ENCODE results near the gene ARMH4. TPM values are rescaled to one million over a fixed set of nuclear protein-coding genes. Genes with fewer than 3 reads are reported as not detected.

Gene ARMH4
- total RNA-seq, 4 donors from 2014 or later, result 0.44 to 4.4 (median 2.4) TPM

- intact Hi-C loops (cut with DNase I), result no loop called here
- no peaks in the 10 kb centered on the region for H3K9me3 ChIP-seq
- H3K27ac ChIP-seq, result no peak overlapping the region
- H3K4me3 ChIP-seq, result no peak overlapping the region
- no peaks in the 10 kb centered on the region for H3K27me3 ChIP-seq
- no peak for TF ChIP-seq CTCF (IDR thresholded peaks at IDR 0.05)
- TF ChIP-seq POLR2A (IDR thresholded peaks at IDR 0.05), result no peak
- no peaks in the 10 kb centered on the region for H3K36me3 ChIP-seq
- no peaks in the 10 kb centered on the region for H3K4me1 ChIP-seq
- DNase-seq, result no peak
- 90 to 92% methylated on average over 5 of the region's 5 CpGs for WGBS, 2 donors
These were observed 60.0 kb downstream of the ARMH4 start for GRCh38 chr14:58091883-58092630.

GRCh38 chr14:58089612-58090011 is 62.4 kb downstream of the ARMH4 start:
- no peaks in the 10 kb centered on the region for H3K9me3 ChIP-seq
- WGBS, 2 donors, result 90 to 91% methylated on average over 3 of the region's 3 CpGs
- intact Hi-C loops (cut with DNase I), result no loop called here
- H3K27ac ChIP-seq, result no peak overlapping the region
- no peak overlapping the region for H3K4me3 ChIP-seq
- DNase-seq, result no peak
- H3K4me1 ChIP-seq, result no peaks in the 10 kb centered on the region
- TF ChIP-seq POLR2A (IDR thresholded peaks at IDR 0.05) (no peak), CTCF (IDR thresholded peaks at IDR 0.05) (no peak)
- H3K27me3 ChIP-seq, result no peaks in the 10 kb centered on the region
- H3K36me3 ChIP-seq, result no peaks in the 10 kb centered on the region

- Histone ChIP-seq H3K4me1 (no peaks in the 10 kb centered on the region), H3K27me3 (no peaks in the 10 kb centered on the region), H3K4me3 (no peak overlapping the region), H3K36me3 (no peaks in the 10 kb centered on the region), H3K27ac (no peak overlapping the region), H3K9me3 (no peaks in the 10 kb centered on the region)
- 58 to 63% methylated on average over 2 of the region's 2 CpGs for WGBS, 2 donors
- intact Hi-C loops (cut with DNase I), result no loop called here
- DNase-seq, result no peak
- TF ChIP-seq CTCF (IDR thresholded peaks at IDR 0.05) (no peak), POLR2A (IDR thresholded peaks at IDR 0.05) (no peak)
These were observed 63.1 kb downstream of the ARMH4 start for GRCh38 chr14:58088961-58089360.

GRCh38 chr14:58085877-58086276 is 66.1 kb downstream of the ARMH4 start:
- Histone ChIP-seq H3K4me1 (peaks cover 0 to 10% (median 9%) of the 10 kb centered on the region in 3 donors), H3K27me3 (no peaks in the 10 kb centered on the region), H3K9me3 (no peaks in the 10 kb centered on the region), H3K4me3 (no peak overlapping the region), H3K27ac (no peak overlapping the region), H3K36me3 (no peaks in the 10 kb centered on the region)
- intact Hi-C loops (cut with DNase I), result no loop called here
- WGBS, 2 donors, result 78 to 84% methylated on average over 4 of the region's 4 CpGs
- DNase-seq, result no peak
- TF ChIP-seq CTCF (IDR thresholded peaks at IDR 0.05) (no peak), POLR2A (IDR thresholded peaks at IDR 0.05) (no peak)

- no peaks in the 10 kb centered on the region for H3K27me3 ChIP-seq
- H3K36me3 ChIP-seq, result no peaks in the 10 kb centered on the region
- no peaks in the 10 kb centered on the region for H3K9me3 ChIP-seq
- H3K4me1 ChIP-seq, result peaks cover 0 to 14% (median 14%) of the 10 kb centered on the region in 3 donors
- intact Hi-C loops (cut with DNase I), result no loop called here
- DNase-seq, result no peak
- TF ChIP-seq CTCF (IDR thresholded peaks at IDR 0.05) (no peak), POLR2A (IDR thresholded peaks at IDR 0.05) (no peak)
- peak overlapping the region; percentile 5 to 55 (median 30) for H3K27ac ChIP-seq
- H3K4me3 ChIP-seq, result no peak overlapping the region
- 0% methylated on average over 1 of the region's 1 CpG for WGBS, 2 donors
These were observed 69.4 kb downstream of the ARMH4 start for GRCh38 chr14:58082491-58083098.

Data from esophagus squamous epithelium (tissue), 5 donors.